Neural crest cell (in vitro differentiated cells): ENCODE data around the gene RNF214. TPM values are rescaled to one million over a fixed set of nuclear protein-coding genes. Genes with fewer than 3 reads are reported as not detected.

Source experiments
- DNase-seq: peaks from one replicate; pipeline ENCODE4 v3.0.0; 2021; ENCODE audit warnings: low read depth, mixed read lengths, low spot score
- H3K27ac Mint-ChIP-seq: one replicate; pipeline ENCODE4 v1.8.0; 2021; ENCODE audit warnings: mild to moderate bottlenecking, mixed read lengths; ENCODE audit not compliant: unreplicated experiment
- H3K27me3 Mint-ChIP-seq: 2 replicates; pipeline ENCODE4 v1.8.0; 2021; ENCODE audit warnings: low read depth, mild to moderate bottlenecking, mixed read lengths
- H3K36me3 Mint-ChIP-seq: 2 replicates; pipeline ENCODE4 v1.8.0; 2021; ENCODE audit warnings: low read depth, mild to moderate bottlenecking, mixed read lengths
- H3K4me1 Mint-ChIP-seq: 2 replicates; pipeline ENCODE4 v1.8.0; 2021; ENCODE audit warnings: mixed read lengths
- H3K4me3 Mint-ChIP-seq: one replicate; pipeline ENCODE4 v1.8.0; 2021; ENCODE audit warnings: mild to moderate bottlenecking, mixed read lengths
- H3K9me3 Mint-ChIP-seq: 2 replicates; pipeline ENCODE4 v1.8.0; 2021; ENCODE audit warnings: mixed read lengths
- total RNA-seq: library from RNA; stranded (reverse); gene quantifications from 2 replicates; pipeline ENCODE4 v1.2.1, GENCODE V29; 2021
- TF ChIP-seq, protein P1 (sequence below): fragments of 200-600 bp; sonication (generic); conservative IDR thresholded peaks from 2 replicates; pipeline ENCODE4 v1.5.0; 2021; ENCODE audit warnings: antibody characterized with exemption, mild to moderate bottlenecking

RNF214 gene
- total RNA-seq, 1 donor from 2014 or later, result 47.5 TPM

DNA sequence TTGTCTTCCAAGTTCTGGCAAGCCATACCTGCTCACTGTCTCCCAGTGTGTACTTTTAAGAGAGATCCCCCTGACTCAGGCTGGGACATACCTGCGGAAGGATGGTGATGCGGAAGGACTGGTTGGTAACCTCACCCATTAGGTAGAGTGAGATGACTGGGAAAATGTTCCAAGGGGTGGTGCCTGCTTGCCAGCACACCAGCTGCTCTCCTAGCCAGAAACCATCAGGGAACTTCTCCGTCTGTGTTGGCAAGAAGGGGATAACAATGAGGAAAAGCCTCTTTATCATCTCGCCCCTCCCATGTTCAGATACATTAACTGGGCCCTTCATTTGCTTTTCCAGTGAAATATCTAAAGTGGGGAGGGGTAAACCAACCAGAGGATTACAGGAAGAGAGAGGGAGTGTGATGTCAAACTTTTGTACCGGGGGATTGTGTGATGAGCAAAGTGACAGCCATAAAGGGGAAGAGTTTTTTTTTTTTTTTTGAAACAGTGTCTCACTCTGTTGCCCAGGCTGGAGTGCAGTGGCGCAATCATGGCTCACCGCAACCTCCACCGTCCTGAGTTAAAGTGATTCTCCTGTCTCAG lies 58.4 kb downstream of the RNF214 start, which contains the start of gene BACE1-AS:
Gene BACE1-AS, plus strand, starts transcription at position 538 of the 588 bp plus-strand sequence.
- Mint-ChIP-seq H3K4me3 (no peak within 1 kb of the TSS), H3K27me3 (no peaks in the 10 kb centered on the region), H3K36me3 (peaks cover 18% of the 10 kb centered on the region), H3K27ac (no peak within 1 kb of the TSS), H3K4me1 (peaks cover 8% of the 10 kb centered on the region), H3K9me3 (no peaks in the 10 kb centered on the region)
- TF ChIP-seq, protein P1, sequence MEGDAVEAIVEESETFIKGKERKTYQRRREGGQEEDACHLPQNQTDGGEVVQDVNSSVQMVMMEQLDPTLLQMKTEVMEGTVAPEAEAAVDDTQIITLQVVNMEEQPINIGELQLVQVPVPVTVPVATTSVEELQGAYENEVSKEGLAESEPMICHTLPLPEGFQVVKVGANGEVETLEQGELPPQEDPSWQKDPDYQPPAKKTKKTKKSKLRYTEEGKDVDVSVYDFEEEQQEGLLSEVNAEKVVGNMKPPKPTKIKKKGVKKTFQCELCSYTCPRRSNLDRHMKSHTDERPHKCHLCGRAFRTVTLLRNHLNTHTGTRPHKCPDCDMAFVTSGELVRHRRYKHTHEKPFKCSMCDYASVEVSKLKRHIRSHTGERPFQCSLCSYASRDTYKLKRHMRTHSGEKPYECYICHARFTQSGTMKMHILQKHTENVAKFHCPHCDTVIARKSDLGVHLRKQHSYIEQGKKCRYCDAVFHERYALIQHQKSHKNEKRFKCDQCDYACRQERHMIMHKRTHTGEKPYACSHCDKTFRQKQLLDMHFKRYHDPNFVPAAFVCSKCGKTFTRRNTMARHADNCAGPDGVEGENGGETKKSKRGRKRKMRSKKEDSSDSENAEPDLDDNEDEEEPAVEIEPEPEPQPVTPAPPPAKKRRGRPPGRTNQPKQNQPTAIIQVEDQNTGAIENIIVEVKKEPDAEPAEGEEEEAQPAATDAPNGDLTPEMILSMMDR, result no peak
- no peak for DNase-seq

DNA sequence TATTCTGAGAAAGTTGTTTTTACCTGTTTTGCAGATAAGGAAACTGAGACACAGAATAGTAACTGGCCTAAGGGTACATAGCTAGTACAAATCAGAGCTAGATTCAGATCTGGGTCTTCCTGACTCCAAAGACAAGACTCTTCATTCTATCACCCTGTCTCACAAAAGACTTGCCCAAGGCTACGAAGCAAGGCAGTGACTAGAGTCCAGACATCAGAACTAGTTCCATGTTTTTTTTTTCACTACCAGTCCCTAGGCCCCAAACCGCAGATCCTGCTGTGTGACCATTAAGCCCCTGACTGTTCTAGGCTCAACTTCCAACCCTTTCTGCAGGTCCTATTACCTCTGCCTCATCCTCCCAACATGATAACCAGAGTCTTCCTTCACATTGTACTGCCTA lies 60.1 kb downstream of the RNF214 start:
- no peak overlapping the region for H3K27ac Mint-ChIP-seq
- no peak overlapping the region for H3K4me3 Mint-ChIP-seq
- H3K4me1 Mint-ChIP-seq, result peaks cover 8% of the 10 kb centered on the region
- H3K9me3 Mint-ChIP-seq, result no peaks in the 10 kb centered on the region
- TF ChIP-seq, protein P1, result no peak
- DNase-seq, result no peak
- peaks cover 14% of the 10 kb centered on the region for H3K36me3 Mint-ChIP-seq
- H3K27me3 Mint-ChIP-seq, result no peaks in the 10 kb centered on the region

DNA sequence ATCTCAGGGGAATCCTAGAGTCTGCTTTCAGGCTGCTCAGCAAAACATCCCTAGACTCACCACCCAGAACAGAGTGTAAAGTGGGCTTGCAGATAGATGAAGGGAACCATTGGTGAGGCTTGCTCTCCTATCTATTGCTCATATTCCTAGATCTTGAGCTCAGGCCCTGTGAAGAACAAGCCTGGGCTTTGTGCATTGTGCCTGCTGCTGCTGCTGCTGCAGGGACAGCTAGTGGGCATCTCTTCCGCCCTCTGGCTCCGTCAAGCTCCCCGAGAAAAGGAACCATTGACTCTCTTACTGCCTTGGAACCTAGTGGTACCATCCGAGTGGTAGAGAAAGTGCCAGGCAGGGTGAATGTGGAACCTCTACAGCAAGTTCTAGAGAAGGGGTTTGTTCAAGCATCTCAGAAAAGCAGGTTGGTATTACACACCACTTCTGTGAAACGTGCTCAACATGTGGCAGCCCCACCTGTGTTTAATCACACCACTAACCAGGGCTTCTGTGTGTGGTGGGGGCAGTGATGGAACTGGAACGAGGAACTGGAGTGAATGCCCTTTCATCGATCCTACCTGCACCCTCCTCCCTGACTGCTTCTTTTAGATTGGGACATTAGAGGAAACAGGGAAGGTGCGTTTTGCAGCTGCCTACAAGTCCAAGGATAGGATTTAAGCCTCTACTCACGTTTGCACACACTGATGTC lies 63.1 kb downstream of the RNF214 start:
- DNase-seq, result no peak
- Mint-ChIP-seq H3K9me3 (no peaks in the 10 kb centered on the region), H3K4me1 (peaks cover 25% of the 10 kb centered on the region), H3K36me3 (peaks cover 5% of the 10 kb centered on the region), H3K27ac (no peak overlapping the region), H3K27me3 (no peaks in the 10 kb centered on the region), H3K4me3 (no peak overlapping the region)
- TF ChIP-seq, protein P1, result no peak

DNA sequence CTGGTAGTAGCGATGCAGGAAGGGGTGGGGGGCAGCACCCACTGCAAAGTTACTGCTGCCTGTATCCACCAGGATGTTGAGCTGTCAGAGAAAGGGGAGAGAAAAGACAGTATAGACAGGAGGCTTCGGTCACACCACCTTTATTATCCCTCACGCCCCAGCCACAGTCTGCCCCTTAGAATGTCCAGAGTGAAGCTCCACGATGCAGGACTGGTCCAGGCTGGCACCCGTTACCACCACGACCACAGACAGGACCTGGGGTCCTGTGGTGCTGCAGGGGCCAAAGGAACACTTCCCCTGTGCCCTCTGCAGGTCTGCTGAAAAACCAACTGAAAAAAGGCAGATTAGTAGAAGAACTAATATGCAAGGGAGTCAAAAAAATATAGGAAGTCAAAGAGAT lies 64.4 kb downstream of the RNF214 start:
- H3K36me3 Mint-ChIP-seq, result no peaks in the 10 kb centered on the region
- TF ChIP-seq, protein P1, result no peak
- no peak for DNase-seq
- peaks cover 34% of the 10 kb centered on the region for H3K4me1 Mint-ChIP-seq
- H3K27ac Mint-ChIP-seq, result no peak overlapping the region
- H3K27me3 Mint-ChIP-seq, result no peaks in the 10 kb centered on the region
- H3K9me3 Mint-ChIP-seq, result no peaks in the 10 kb centered on the region
- no peak overlapping the region for H3K4me3 Mint-ChIP-seq

DNA sequence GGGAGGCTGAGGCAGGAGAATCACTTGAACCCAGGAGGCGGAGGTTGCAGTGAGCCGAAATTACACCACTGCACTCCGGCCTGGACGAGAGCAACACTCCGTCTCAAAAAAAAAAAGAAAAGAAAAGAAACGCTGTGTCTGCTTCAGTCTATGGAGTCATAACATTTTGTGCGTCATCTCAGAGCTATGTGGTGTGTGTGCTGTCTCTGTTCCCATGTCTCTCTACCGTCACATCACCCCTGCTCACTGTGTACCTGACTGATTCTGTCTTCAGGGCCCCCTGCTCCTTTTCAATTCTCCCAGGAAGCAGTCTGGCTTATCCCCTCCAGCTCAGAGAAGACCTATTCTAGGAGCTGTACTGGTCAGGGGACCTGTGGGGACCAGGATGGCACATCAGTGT lies 65.7 kb downstream of the RNF214 start:
- H3K9me3 Mint-ChIP-seq, result no peaks in the 10 kb centered on the region
- TF ChIP-seq, protein P1, result no peak
- no peaks in the 10 kb centered on the region for H3K36me3 Mint-ChIP-seq
- no peaks in the 10 kb centered on the region for H3K27me3 Mint-ChIP-seq
- H3K4me3 Mint-ChIP-seq, result no peak overlapping the region
- H3K4me1 Mint-ChIP-seq, result peaks cover 34% of the 10 kb centered on the region
- DNase-seq, result no peak
- H3K27ac Mint-ChIP-seq, result no peak overlapping the region
